K562 (cell line): ENCODE measurements around the gene RMC1. TPM values are rescaled to one million over a fixed set of nuclear protein-coding genes. Genes with fewer than 3 reads are reported as not detected.

Experiments
- BACH1 ChIP-seq: fragments of 200-800 bp; sonication (Bioruptor generic); IDR thresholded peaks from 2 replicates; pipeline ENCODE4 v1.6.1; 2016; ENCODE audit warnings: missing genetic modification characterization, missing compliant biosample characterization
- CEBPG ChIP-seq, 3 experiments: fragments of 200-800 bp in 1 of 3; sonication (Bioruptor generic) in 1 of 3; sonication (generic) in 1 of 3; formaldehyde crosslinking in 1 of 3; IDR thresholded peaks in 2 of 3; conservative IDR thresholded peaks in 1 of 3; 2 replicates each; pipeline versions ENCODE4 v1.6.1 to v1.8.0; 2016 to 2022; ENCODE audit warnings: missing compliant biosample characterization in 2 of 3, missing genetic modification characterization in 2 of 3, mild to moderate bottlenecking in 1 of 3, missing genetic modification reagents in 1 of 3
- CHD2 ChIP-seq: IDR thresholded peaks from 2 replicates; pipeline ENCODE4 v1.6.1; 2011; ENCODE audit warnings: low read depth, low read length
- CTBP1 ChIP-seq: fragments of 450-650 bp; IDR thresholded peaks from 2 replicates; pipeline ENCODE4 v1.6.1; 2016; ENCODE audit warnings: borderline replicate concordance
- KDM5B ChIP-seq: fragments of 200-600 bp; sonication (generic); IDR thresholded peaks from 2 replicates; pipeline ENCODE4 v1.6.1; 2012; ENCODE audit warnings: low read depth, mild to moderate bottlenecking, moderate library complexity, low read length, control low read depth, inconsistent platforms; ENCODE audit not compliant: insufficient replicate concordance
- NR2C2 ChIP-seq, 2 experiments: fragments of 200-800 bp in 1 of 2; sonication (Bioruptor generic) in 1 of 2; sonication (generic) in 1 of 2; formaldehyde crosslinking in 1 of 2; IDR thresholded peaks; 2 replicates each; pipeline versions ENCODE4 v1.6.1 to v1.8.0; 2016 to 2022; ENCODE audit warnings: mild to moderate bottlenecking in 1 of 2, missing compliant biosample characterization in 1 of 2, missing genetic modification characterization in 1 of 2, missing genetic modification reagents in 1 of 2
- PHTF2 ChIP-seq: fragments of 250-450 bp; sonication (Bioruptor Pico); IDR thresholded peaks from 2 replicates; pipeline ENCODE4 v1.5.0; 2021; ENCODE audit warnings: mild to moderate bottlenecking
- RAD51 ChIP-seq: fragments of 450-650 bp; IDR thresholded peaks from 2 replicates; pipeline ENCODE4 v1.7.1; 2016; ENCODE audit warnings: low read depth, mild to moderate bottlenecking, borderline replicate concordance
- SAP30 ChIP-seq: fragments of 200-600 bp; sonication (generic); IDR thresholded peaks from 2 replicates; pipeline ENCODE4 v1.6.1; 2012; ENCODE audit warnings: borderline replicate concordance, low read depth, mild to moderate bottlenecking, moderate library complexity, low read length, control low read depth, inconsistent platforms; ENCODE audit not compliant: insufficient read depth, poor library complexity, severe bottlenecking
- SIRT6 ChIP-seq: IDR thresholded peaks from one replicate; pipeline ENCODE4 v1.6.1; 2012; ENCODE audit warnings: low read depth, mild to moderate bottlenecking, control low read depth, inconsistent platforms, low read length, moderate library complexity
- TAF1 ChIP-seq: IDR thresholded peaks from 2 replicates; pipeline ENCODE4 v1.6.1; 2011; ENCODE audit warnings: mild to moderate bottlenecking, low read length, moderate library complexity; ENCODE audit not compliant: insufficient read depth, control insufficient read depth, severe bottlenecking; ENCODE audit errors: extremely low read depth
- TCF7L2 ChIP-seq: fragments of 150-350 bp; IDR thresholded peaks from 2 replicates; pipeline ENCODE4 v1.6.1; 2016; ENCODE audit warnings: low read depth, mild to moderate bottlenecking, low read length, moderate library complexity
- ZNF668 ChIP-seq: fragments of 250-450 bp; sonication (Bioruptor Pico); IDR thresholded peaks from 2 replicates; pipeline ENCODE4 v1.8.0; 2022; ENCODE audit warnings: mild to moderate bottlenecking, inconsistent platforms
- polyA plus RNA-seq, 8 experiments: library from polyadenylated mRNA; depleted of rRNA in 4 of 8; stranded (reverse) in 5 of 8; unstranded in 3 of 8; fragments of >200 nt; fragmentation: Nextera tagmentation in 2 of 8; fragmentation: Illumina TruSeq in 1 of 8; extraction: Ambion mirVana in 2 of 8; extraction: Trizol in 1 of 8; gene quantifications; 2 replicates each; pipeline versions ENCODE4 v1.2.1 to v1.2.3, GENCODE V29; 2011 to 2014; ENCODE audit warnings: inconsistent platforms in 1 of 8, missing spikeins in 1 of 8
- total RNA-seq, 7 experiments: library from RNA; depleted of rRNA in 6 of 7; stranded (reverse); fragments of >200 nt in 6 of 7; fragmentation: Illumina TruSeq in 2 of 7; extraction: Trizol in 2 of 7; gene quantifications; 2 replicates each; pipeline versions ENCODE4 v1.2.1 to v1.2.3, GENCODE V29; 2011 to 2021; ENCODE audit warnings: low replicate concordance in 1 of 7
- TF ChIP-seq, protein P1 (sequence below): fragments of 200-800 bp; sonication (Bioruptor generic); IDR thresholded peaks from 2 replicates; pipeline ENCODE4 v1.6.1; 2016; ENCODE audit warnings: missing genetic modification characterization, missing compliant biosample characterization
- TF ChIP-seq, protein P2 (sequence below): fragments of 200-800 bp; sonication (Bioruptor generic); IDR thresholded peaks from 2 replicates; pipeline ENCODE4 v1.6.1; 2017; ENCODE audit warnings: missing genetic modification characterization, missing compliant biosample characterization
- TF ChIP-seq, protein P3 (sequence below): IDR thresholded peaks from 2 replicates; pipeline ENCODE4 v1.6.1; 2011; ENCODE audit not compliant: insufficient read length; ENCODE audit errors: extremely low read depth

The RMC1 gene
- total and polyA plus RNA-seq, 9 of the 15 experiments (the other 6 are each of a cell fraction or from before 2014, with no cell fraction given): 7.5 to 42.4 (median 35.5) TPM

DNA sequence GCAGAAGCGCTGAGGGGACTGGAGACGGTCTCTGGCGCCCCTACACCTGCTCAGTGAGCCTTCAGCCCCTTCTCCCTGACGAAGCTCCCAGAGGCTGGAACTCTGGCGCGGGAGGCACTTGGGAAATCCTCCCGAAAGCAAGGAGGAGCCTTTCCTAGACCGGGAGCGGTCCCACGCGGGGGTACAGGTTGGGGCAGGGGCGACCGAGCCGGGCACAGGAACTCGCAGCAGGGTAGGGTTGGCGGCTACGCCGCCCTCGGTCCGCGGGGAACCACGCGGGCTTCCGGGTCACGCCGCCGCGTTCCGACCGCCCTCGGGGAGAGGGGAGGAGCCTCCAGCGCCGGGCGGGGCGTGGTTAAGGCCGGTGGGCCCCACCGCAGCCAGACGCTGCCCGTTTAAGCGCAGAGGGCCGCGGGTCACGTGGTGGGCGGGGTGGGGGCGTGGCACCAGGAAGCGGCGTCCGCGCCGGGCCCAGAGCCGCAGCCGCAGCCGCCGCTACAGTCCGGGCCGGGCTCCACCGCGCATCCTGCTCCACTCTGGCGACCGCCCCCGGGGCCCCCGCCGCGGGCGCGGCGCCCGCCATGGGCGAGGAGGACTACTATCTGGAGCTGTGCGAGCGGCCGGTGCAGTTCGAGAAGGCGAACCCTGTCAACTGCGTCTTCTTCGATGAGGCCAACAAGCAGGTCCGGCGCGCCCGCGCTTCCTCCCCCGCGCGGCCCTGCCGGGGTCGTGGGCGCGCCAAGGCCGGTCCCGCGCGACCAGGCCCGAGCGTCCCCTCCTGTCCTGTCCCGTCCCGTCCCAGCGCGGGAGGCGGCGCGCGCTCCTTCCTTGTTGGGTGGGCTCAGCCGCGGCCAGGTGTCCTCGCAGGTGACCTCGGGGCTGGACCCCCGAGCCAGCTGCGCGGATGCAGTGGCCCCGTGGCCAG is at the start of gene RMC1 (continued):
- TF ChIP-seq, protein P1, sequence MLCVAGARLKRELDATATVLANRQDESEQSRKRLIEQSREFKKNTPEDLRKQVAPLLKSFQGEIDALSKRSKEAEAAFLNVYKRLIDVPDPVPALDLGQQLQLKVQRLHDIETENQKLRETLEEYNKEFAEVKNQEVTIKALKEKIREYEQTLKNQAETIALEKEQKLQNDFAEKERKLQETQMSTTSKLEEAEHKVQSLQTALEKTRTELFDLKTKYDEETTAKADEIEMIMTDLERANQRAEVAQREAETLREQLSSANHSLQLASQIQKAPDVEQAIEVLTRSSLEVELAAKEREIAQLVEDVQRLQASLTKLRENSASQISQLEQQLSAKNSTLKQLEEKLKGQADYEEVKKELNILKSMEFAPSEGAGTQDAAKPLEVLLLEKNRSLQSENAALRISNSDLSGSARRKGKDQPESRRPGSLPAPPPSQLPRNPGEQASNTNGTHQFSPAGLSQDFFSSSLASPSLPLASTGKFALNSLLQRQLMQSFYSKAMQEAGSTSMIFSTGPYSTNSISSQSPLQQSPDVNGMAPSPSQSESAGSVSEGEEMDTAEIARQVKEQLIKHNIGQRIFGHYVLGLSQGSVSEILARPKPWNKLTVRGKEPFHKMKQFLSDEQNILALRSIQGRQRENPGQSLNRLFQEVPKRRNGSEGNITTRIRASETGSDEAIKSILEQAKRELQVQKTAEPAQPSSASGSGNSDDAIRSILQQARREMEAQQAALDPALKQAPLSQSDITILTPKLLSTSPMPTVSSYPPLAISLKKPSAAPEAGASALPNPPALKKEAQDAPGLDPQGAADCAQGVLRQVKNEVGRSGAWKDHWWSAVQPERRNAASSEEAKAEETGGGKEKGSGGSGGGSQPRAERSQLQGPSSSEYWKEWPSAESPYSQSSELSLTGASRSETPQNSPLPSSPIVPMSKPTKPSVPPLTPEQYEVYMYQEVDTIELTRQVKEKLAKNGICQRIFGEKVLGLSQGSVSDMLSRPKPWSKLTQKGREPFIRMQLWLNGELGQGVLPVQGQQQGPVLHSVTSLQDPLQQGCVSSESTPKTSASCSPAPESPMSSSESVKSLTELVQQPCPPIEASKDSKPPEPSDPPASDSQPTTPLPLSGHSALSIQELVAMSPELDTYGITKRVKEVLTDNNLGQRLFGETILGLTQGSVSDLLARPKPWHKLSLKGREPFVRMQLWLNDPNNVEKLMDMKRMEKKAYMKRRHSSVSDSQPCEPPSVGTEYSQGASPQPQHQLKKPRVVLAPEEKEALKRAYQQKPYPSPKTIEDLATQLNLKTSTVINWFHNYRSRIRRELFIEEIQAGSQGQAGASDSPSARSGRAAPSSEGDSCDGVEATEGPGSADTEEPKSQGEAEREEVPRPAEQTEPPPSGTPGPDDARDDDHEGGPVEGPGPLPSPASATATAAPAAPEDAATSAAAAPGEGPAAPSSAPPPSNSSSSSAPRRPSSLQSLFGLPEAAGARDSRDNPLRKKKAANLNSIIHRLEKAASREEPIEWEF (CRISPR knock-in tag): no peak
- peak; percentile 89 for TF ChIP-seq CTBP1
- TF ChIP-seq, protein P2, sequence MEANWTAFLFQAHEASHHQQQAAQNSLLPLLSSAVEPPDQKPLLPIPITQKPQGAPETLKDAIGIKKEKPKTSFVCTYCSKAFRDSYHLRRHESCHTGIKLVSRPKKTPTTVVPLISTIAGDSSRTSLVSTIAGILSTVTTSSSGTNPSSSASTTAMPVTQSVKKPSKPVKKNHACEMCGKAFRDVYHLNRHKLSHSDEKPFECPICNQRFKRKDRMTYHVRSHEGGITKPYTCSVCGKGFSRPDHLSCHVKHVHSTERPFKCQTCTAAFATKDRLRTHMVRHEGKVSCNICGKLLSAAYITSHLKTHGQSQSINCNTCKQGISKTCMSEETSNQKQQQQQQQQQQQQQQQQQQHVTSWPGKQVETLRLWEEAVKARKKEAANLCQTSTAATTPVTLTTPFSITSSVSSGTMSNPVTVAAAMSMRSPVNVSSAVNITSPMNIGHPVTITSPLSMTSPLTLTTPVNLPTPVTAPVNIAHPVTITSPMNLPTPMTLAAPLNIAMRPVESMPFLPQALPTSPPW: peak; percentile 59
- no peak for TF ChIP-seq ZNF668
- peak; percentile 63 for TF ChIP-seq TAF1
- TF ChIP-seq SAP30: peak; percentile 98
- TF ChIP-seq PHTF2 (CRISPR knock-in tag): 0 out of 2 replicates have a peak, but pooled peaks have one; percentile 35
- TF ChIP-seq TCF7L2: no peak
- no peak for TF ChIP-seq SIRT6
- TF ChIP-seq BACH1 (tag): no peak
- peak; percentile 93 for TF ChIP-seq KDM5B
- peak; percentile 94 for TF ChIP-seq RAD51
- TF ChIP-seq, protein P3, sequence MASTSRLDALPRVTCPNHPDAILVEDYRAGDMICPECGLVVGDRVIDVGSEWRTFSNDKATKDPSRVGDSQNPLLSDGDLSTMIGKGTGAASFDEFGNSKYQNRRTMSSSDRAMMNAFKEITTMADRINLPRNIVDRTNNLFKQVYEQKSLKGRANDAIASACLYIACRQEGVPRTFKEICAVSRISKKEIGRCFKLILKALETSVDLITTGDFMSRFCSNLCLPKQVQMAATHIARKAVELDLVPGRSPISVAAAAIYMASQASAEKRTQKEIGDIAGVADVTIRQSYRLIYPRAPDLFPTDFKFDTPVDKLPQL: no peak
- TF ChIP-seq NR2C2 (CRISPR knock-in tag; IDR thresholded peaks at IDR 0.05): peak; percentile 65; the same call in 1 of the 2 replicates
- peak; percentile 95 for TF ChIP-seq NR2C2 (tag; IDR thresholded peaks at IDR 0.05)
- TF ChIP-seq CHD2: 0 out of 2 replicates have a peak, but pooled peaks have one; percentile 19
- no peak for TF ChIP-seq CEBPG (CRISPR knock-in tag; IDR thresholded peaks at IDR 0.05)
- TF ChIP-seq CEBPG (tag; conservative IDR thresholded peaks at IDR 0.05 in 1 of 2, IDR thresholded peaks at IDR 0.05 in 1 of 2): no peak
